DND-41 (cell line): ENCODE data around the gene RAP2B.

Experiments
- EZH2 ChIP-seq: IDR thresholded peaks from 3 replicates; pipeline ENCODE4 v1.6.1; 2012; ENCODE audit warnings: borderline replicate concordance, low read depth, mild to moderate bottlenecking, moderate library complexity, low read length, inconsistent platforms; ENCODE audit not compliant: severe bottlenecking
- TF ChIP-seq, protein P1 (sequence below): IDR thresholded peaks from 2 replicates; pipeline ENCODE4 v1.5.1; 2012; ENCODE audit warnings: borderline replicate concordance, low read length, moderate library complexity, mild to moderate bottlenecking; ENCODE audit not compliant: poor library complexity, severe bottlenecking; ENCODE audit errors: extremely low read depth

DNA sequence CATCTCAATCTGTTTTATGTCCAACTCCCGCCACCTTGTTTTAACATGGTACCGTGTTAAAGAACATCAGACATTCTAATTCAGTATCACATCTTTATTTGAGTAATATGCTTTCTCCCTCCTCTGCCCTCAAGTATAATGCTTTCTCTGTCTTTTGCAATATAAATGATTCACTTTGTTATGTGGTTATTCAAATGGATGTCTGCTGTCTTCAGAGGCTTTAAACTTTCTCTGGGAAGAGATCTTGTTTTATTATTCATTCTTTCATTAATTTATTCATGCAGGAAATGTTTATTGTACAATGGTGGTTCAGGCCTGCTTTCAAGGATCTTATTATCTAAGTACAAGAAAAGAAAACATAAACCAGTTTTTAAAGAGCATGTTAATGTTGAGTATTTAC, 57.1 kb downstream of the RAP2B start:
- TF ChIP-seq, protein P1, sequence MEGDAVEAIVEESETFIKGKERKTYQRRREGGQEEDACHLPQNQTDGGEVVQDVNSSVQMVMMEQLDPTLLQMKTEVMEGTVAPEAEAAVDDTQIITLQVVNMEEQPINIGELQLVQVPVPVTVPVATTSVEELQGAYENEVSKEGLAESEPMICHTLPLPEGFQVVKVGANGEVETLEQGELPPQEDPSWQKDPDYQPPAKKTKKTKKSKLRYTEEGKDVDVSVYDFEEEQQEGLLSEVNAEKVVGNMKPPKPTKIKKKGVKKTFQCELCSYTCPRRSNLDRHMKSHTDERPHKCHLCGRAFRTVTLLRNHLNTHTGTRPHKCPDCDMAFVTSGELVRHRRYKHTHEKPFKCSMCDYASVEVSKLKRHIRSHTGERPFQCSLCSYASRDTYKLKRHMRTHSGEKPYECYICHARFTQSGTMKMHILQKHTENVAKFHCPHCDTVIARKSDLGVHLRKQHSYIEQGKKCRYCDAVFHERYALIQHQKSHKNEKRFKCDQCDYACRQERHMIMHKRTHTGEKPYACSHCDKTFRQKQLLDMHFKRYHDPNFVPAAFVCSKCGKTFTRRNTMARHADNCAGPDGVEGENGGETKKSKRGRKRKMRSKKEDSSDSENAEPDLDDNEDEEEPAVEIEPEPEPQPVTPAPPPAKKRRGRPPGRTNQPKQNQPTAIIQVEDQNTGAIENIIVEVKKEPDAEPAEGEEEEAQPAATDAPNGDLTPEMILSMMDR, result no peak
- TF ChIP-seq EZH2, result no peak
